NB4 (cell line): ENCODE measurements around the gene SH2D4B.

Experiments used
- CTCF ChIP-seq: IDR thresholded peaks from one replicate; pipeline ENCODE4 v1.5.1; 2012; ENCODE audit warnings: low read depth, low read length
- MYC ChIP-seq: IDR thresholded peaks from 2 replicates; pipeline ENCODE4 v1.6.1; 2011; ENCODE audit warnings: low read depth, low read length
- POLR2A ChIP-seq: IDR thresholded peaks from 2 replicates; pipeline ENCODE4 v1.6.1; 2011; ENCODE audit warnings: mild to moderate bottlenecking; ENCODE audit not compliant: insufficient read length; ENCODE audit errors: extremely low read depth

DNA sequence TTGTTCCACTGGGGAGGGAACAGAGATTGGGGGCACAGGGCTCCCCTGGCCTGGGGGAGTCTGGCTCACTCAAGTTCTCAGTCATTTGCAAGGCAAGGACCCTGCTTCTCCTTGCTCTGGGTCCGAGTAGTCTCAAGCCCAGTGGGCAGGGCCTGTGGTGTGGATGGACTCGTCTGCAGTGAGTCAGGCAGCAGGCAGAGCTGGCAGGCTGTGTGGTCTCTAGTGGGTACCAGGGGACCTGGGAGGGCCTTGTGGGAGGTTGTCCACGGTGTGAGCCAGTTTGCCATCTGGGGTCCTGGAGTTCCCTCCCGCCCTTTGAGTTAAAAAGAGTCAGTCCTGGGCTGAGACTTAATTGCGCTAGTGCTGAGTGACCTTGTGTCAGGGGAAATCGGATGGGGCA, 8.8 kb upstream of the SH2D4B start:
- TF ChIP-seq CTCF (no peak), POLR2A (no peak), MYC (no peak)
